ENCODE measurements around the gene FBL.
A peak's percentile ranks its signal among the peaks of the same experiment; 100 is the strongest.

Gene FBL

GRCh38 chr19:39831679-39832078, 14.5 kb downstream of the FBL start:
- H3K27ac ChIP-seq (ENCODE audit: low read length): no peak overlapping the region
- peaks cover 32 to 34% of the 10 kb centered on the region in 2 donors for H3K36me3 ChIP-seq (ENCODE audit: control insufficient read depth in 2 of 2, insufficient read depth in 2 of 2, low read length in 2 of 2)
- H3K9me3 ChIP-seq (ENCODE audit: control insufficient read depth in 2 of 2, low read length in 2 of 2): no peaks in the 10 kb centered on the region
- H3K27me3 ChIP-seq (ENCODE audit: control insufficient read depth in 1 of 2, insufficient read depth in 2 of 2, low read length in 2 of 2): no peaks in the 10 kb centered on the region
- H3K4me1 ChIP-seq (ENCODE audit: control insufficient read depth, insufficient read depth, low read length): peaks cover 19% of the 10 kb centered on the region
- H3K9ac ChIP-seq (ENCODE audit: low read length in 2 of 2): no peak overlapping the region
- H3K4me3 ChIP-seq (ENCODE audit: low read length in 2 of 2): no peak overlapping the region

- no peak overlapping the region for H3K9ac ChIP-seq (ENCODE audit: low read length in 2 of 2)
- H3K27ac ChIP-seq (ENCODE audit: low read length): no peak overlapping the region
- H3K36me3 ChIP-seq (ENCODE audit: control insufficient read depth in 2 of 2, insufficient read depth in 2 of 2, low read length in 2 of 2): peaks cover 33 to 34% of the 10 kb centered on the region in 2 donors
Measured at GRCh38 chr19:39830847-39831246, 15.3 kb downstream of the FBL start.

GRCh38 chr19:39830406-39830805, 15.8 kb downstream of the FBL start:
- Histone ChIP-seq H3K4me3 (ENCODE audit: low read length in 2 of 2) (no peak overlapping the region), H3K4me1 (ENCODE audit: control insufficient read depth, insufficient read depth, low read length) (peaks cover 19% of the 10 kb centered on the region), H3K27ac (ENCODE audit: low read length) (no peak overlapping the region), H3K36me3 (ENCODE audit: control insufficient read depth in 2 of 2, insufficient read depth in 2 of 2, low read length in 2 of 2) (peaks cover 33 to 34% of the 10 kb centered on the region in 2 donors), H3K27me3 (ENCODE audit: control insufficient read depth in 1 of 2, insufficient read depth in 2 of 2, low read length in 2 of 2) (no peaks in the 10 kb centered on the region), H3K9me3 (ENCODE audit: control insufficient read depth in 2 of 2, low read length in 2 of 2) (no peaks in the 10 kb centered on the region), H3K9ac (ENCODE audit: low read length in 2 of 2) (no peak overlapping the region)

More at GRCh38 chr19:39830847-39831246, 15.3 kb downstream of the FBL start:
- no peaks in the 10 kb centered on the region for H3K9me3 ChIP-seq (ENCODE audit: control insufficient read depth in 2 of 2, low read length in 2 of 2)
- peaks cover 19% of the 10 kb centered on the region for H3K4me1 ChIP-seq (ENCODE audit: control insufficient read depth, insufficient read depth, low read length)
- H3K4me3 ChIP-seq (ENCODE audit: low read length in 2 of 2): no peak overlapping the region
- H3K27me3 ChIP-seq (ENCODE audit: control insufficient read depth in 1 of 2, insufficient read depth in 2 of 2, low read length in 2 of 2): no peaks in the 10 kb centered on the region

GRCh38 chr19:39829702-39830275, 16.4 kb downstream of the FBL start:
- Histone ChIP-seq H3K9ac (ENCODE audit: low read length in 2 of 2) (no peak overlapping the region), H3K36me3 (ENCODE audit: control insufficient read depth in 2 of 2, insufficient read depth in 2 of 2, low read length in 2 of 2) (peaks cover 33% of the 10 kb centered on the region in 2 donors), H3K9me3 (ENCODE audit: control insufficient read depth in 2 of 2, low read length in 2 of 2) (no peaks in the 10 kb centered on the region), H3K27ac (ENCODE audit: low read length) (no peak overlapping the region), H3K4me3 (ENCODE audit: low read length in 2 of 2) (no peak overlapping the region), H3K4me1 (ENCODE audit: control insufficient read depth, insufficient read depth, low read length) (peaks cover 23% of the 10 kb centered on the region), H3K27me3 (ENCODE audit: control insufficient read depth in 1 of 2, insufficient read depth in 2 of 2, low read length in 2 of 2) (no peaks in the 10 kb centered on the region)

- Histone ChIP-seq H3K9ac (ENCODE audit: low read length in 2 of 2) (no peak overlapping the region), H3K4me3 (ENCODE audit: low read length in 2 of 2) (no peak overlapping the region), H3K9me3 (ENCODE audit: control insufficient read depth in 2 of 2, low read length in 2 of 2) (no peaks in the 10 kb centered on the region), H3K36me3 (ENCODE audit: control insufficient read depth in 2 of 2, insufficient read depth in 2 of 2, low read length in 2 of 2) (peaks cover 28 to 33% of the 10 kb centered on the region in 2 donors), H3K4me1 (ENCODE audit: control insufficient read depth, insufficient read depth, low read length) (peaks cover 23% of the 10 kb centered on the region), H3K27me3 (ENCODE audit: control insufficient read depth in 1 of 2, insufficient read depth in 2 of 2, low read length in 2 of 2) (no peaks in the 10 kb centered on the region), H3K27ac (ENCODE audit: low read length) (no peak overlapping the region)
Measured at GRCh38 chr19:39828654-39829032, 17.5 kb downstream of the FBL start.

- no peak overlapping the region for H3K9ac ChIP-seq (ENCODE audit: low read length in 2 of 2)
- H3K9me3 ChIP-seq (ENCODE audit: control insufficient read depth in 2 of 2, low read length in 2 of 2): no peaks in the 10 kb centered on the region
- no peaks in the 10 kb centered on the region for H3K27me3 ChIP-seq (ENCODE audit: control insufficient read depth in 1 of 2, insufficient read depth in 2 of 2, low read length in 2 of 2)
- peaks cover 27% of the 10 kb centered on the region for H3K4me1 ChIP-seq (ENCODE audit: control insufficient read depth, insufficient read depth, low read length)
- H3K4me3 ChIP-seq (ENCODE audit: low read length in 2 of 2): no peak overlapping the region
- peaks cover 28 to 33% of the 10 kb centered on the region in 2 donors for H3K36me3 ChIP-seq (ENCODE audit: control insufficient read depth in 2 of 2, insufficient read depth in 2 of 2, low read length in 2 of 2)
- no peak overlapping the region for H3K27ac ChIP-seq (ENCODE audit: low read length)
Measured at GRCh38 chr19:39828015-39828653, 18.0 kb downstream of the FBL start.

- Histone ChIP-seq H3K9ac (ENCODE audit: low read length in 2 of 2) (no peak overlapping the region), H3K27me3 (ENCODE audit: control insufficient read depth in 1 of 2, insufficient read depth in 2 of 2, low read length in 2 of 2) (no peaks in the 10 kb centered on the region), H3K4me3 (ENCODE audit: low read length in 2 of 2) (no peak overlapping the region), H3K27ac (ENCODE audit: low read length) (no peak overlapping the region), H3K9me3 (ENCODE audit: control insufficient read depth in 2 of 2, low read length in 2 of 2) (no peaks in the 10 kb centered on the region), H3K4me1 (ENCODE audit: control insufficient read depth, insufficient read depth, low read length) (peaks cover 24% of the 10 kb centered on the region), H3K36me3 (ENCODE audit: control insufficient read depth in 2 of 2, insufficient read depth in 2 of 2, low read length in 2 of 2) (peaks cover 28 to 33% of the 10 kb centered on the region in 2 donors)
Measured at GRCh38 chr19:39827216-39827615, 19.0 kb downstream of the FBL start.

- H3K4me1 ChIP-seq (ENCODE audit: control insufficient read depth, insufficient read depth, low read length): peaks cover 18% of the 10 kb centered on the region
- H3K9me3 ChIP-seq (ENCODE audit: control insufficient read depth in 2 of 2, low read length in 2 of 2): no peaks in the 10 kb centered on the region
- H3K27ac ChIP-seq (ENCODE audit: low read length): no peak overlapping the region
- H3K9ac ChIP-seq (ENCODE audit: low read length in 2 of 2): no peak overlapping the region
- H3K4me3 ChIP-seq (ENCODE audit: low read length in 2 of 2): no peak overlapping the region
- peaks cover 26 to 31% of the 10 kb centered on the region in 2 donors for H3K36me3 ChIP-seq (ENCODE audit: control insufficient read depth in 2 of 2, insufficient read depth in 2 of 2, low read length in 2 of 2)
- H3K27me3 ChIP-seq (ENCODE audit: control insufficient read depth in 1 of 2, insufficient read depth in 2 of 2, low read length in 2 of 2): no peaks in the 10 kb centered on the region
Measured at GRCh38 chr19:39826311-39826945, 19.8 kb downstream of the FBL start.

GRCh38 chr19:39825531-39826076, 20.6 kb downstream of the FBL start:
- Histone ChIP-seq H3K4me1 (ENCODE audit: control insufficient read depth, insufficient read depth, low read length) (peaks cover 18% of the 10 kb centered on the region), H3K27ac (ENCODE audit: low read length) (no peak overlapping the region), H3K9me3 (ENCODE audit: control insufficient read depth in 2 of 2, low read length in 2 of 2) (no peaks in the 10 kb centered on the region), H3K27me3 (ENCODE audit: control insufficient read depth in 1 of 2, insufficient read depth in 2 of 2, low read length in 2 of 2) (no peaks in the 10 kb centered on the region), H3K9ac (ENCODE audit: low read length in 2 of 2) (no peak overlapping the region), H3K4me3 (ENCODE audit: low read length in 2 of 2) (no peak overlapping the region), H3K36me3 (ENCODE audit: control insufficient read depth in 2 of 2, insufficient read depth in 2 of 2, low read length in 2 of 2) (peaks cover 18 to 28% of the 10 kb centered on the region in 2 donors)

- Histone ChIP-seq H3K27ac (ENCODE audit: low read length) (peak overlapping the region; percentile 67), H3K9ac (ENCODE audit: low read length in 2 of 2) (no peak overlapping the region), H3K9me3 (ENCODE audit: control insufficient read depth in 2 of 2, low read length in 2 of 2) (no peaks in the 10 kb centered on the region), H3K27me3 (ENCODE audit: control insufficient read depth in 1 of 2, insufficient read depth in 2 of 2, low read length in 2 of 2) (no peaks in the 10 kb centered on the region), H3K36me3 (ENCODE audit: control insufficient read depth in 2 of 2, insufficient read depth in 2 of 2, low read length in 2 of 2) (peaks cover 12 to 23% of the 10 kb centered on the region in 2 donors), H3K4me3 (ENCODE audit: low read length in 2 of 2) (peak overlapping the region in 1 of 2 donors; percentile 95), H3K4me1 (ENCODE audit: control insufficient read depth, insufficient read depth, low read length) (peaks cover 18% of the 10 kb centered on the region)
Measured at GRCh38 chr19:39825093-39825463, 21.1 kb downstream of the FBL start.

All from stomach smooth muscle (tissue), 2 donors.